ENCODE data around the gene RIPOR3.

DNA sequence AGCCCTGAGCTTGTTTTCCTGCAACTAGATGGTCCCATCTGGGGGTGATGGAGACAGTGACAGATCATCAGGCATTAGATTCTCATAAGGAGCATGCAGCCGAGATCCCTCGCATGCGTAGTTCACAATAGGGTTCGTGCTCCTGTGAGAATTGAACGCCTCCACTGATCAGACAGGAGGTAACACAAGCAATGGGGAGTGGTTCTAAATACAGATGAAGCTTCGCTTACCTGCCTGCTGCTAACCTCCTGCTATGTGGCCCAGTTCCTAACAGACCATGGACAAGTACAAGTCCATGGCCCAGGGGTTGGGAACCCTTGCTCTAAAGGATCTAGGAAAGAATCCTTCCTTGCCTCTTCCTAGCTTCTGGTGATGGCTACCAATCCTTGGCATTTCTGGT lies 42.7 kb downstream of the RIPOR3 start:
- TF ChIP-seq, protein P1, sequence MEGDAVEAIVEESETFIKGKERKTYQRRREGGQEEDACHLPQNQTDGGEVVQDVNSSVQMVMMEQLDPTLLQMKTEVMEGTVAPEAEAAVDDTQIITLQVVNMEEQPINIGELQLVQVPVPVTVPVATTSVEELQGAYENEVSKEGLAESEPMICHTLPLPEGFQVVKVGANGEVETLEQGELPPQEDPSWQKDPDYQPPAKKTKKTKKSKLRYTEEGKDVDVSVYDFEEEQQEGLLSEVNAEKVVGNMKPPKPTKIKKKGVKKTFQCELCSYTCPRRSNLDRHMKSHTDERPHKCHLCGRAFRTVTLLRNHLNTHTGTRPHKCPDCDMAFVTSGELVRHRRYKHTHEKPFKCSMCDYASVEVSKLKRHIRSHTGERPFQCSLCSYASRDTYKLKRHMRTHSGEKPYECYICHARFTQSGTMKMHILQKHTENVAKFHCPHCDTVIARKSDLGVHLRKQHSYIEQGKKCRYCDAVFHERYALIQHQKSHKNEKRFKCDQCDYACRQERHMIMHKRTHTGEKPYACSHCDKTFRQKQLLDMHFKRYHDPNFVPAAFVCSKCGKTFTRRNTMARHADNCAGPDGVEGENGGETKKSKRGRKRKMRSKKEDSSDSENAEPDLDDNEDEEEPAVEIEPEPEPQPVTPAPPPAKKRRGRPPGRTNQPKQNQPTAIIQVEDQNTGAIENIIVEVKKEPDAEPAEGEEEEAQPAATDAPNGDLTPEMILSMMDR (IDR thresholded peaks at IDR 0.05): no peak
- TF ChIP-seq POLR2A (IDR thresholded peaks at IDR 0.05): no peak
